ENCODE data around the gene NUDT4. TPM values are rescaled to one million over a fixed set of nuclear protein-coding genes. Genes with fewer than 3 reads are reported as not detected.

Gene NUDT4
- total and polyA plus RNA-seq, 2 of the 13 experiments (the other 11 are each of a cell fraction or from before 2014, with no cell fraction given), result 37.3 to 70.1 TPM

GRCh38 chr12:93335603-93336162 lies 42.0 kb upstream of the NUDT4 start:
- no peaks in the 10 kb centered on the region for H3K9me3 ChIP-seq (ENCODE audit: low read length)
- peaks cover 19% of the 10 kb centered on the region for H3K4me1 ChIP-seq (ENCODE audit: insufficient read depth, low read length)
- H3K4me2 ChIP-seq (ENCODE audit: low read depth, low read length), result peak overlapping the region; percentile 26
- ATAC-seq (no peak), FAIRE-seq (no peak), DNase-seq (ENCODE audit: low spot score) (no peak)
- no peaks in the 10 kb centered on the region for H4K20me1 ChIP-seq (ENCODE audit: insufficient read depth, low read length)
- H3K36me3 ChIP-seq (replicated peaks in 1 of 2; ENCODE audit: control insufficient read depth in 1 of 2, insufficient read depth in 2 of 2, low read length in 2 of 2), result no peaks in the 10 kb centered on the region
- in situ Hi-C loops (cut with HindIII; ENCODE audit: extremely low pct_ligation_motif_present, low pct_unique_long_range_greater_than_20kb) (no loop called here), intact Hi-C loops (cut with micrococcal nuclease; ENCODE audit: unreplicated experiment) (no loop called here)
- TF ChIP-seq ZNF574 (CRISPR knock-in tag; IDR thresholded peaks at IDR 0.05) (no peak), KDM1A (CRISPR knock-in tag; IDR thresholded peaks at IDR 0.05) (no peak), GMEB1 (CRISPR knock-in tag; IDR thresholded peaks at IDR 0.05; ENCODE audit: borderline replicate concordance) (no peak), TRIM22 (IDR thresholded peaks at IDR 0.05) (no peak), NFIB (CRISPR knock-in tag; IDR thresholded peaks at IDR 0.05; ENCODE audit: borderline replicate concordance) (no peak), NFKB2 (CRISPR knock-in tag; IDR thresholded peaks at IDR 0.05; ENCODE audit: borderline replicate concordance) (no peak), KLF9 (CRISPR knock-in tag; IDR thresholded peaks at IDR 0.05; ENCODE audit: low read depth) (no peak)
- H3K9ac ChIP-seq (ENCODE audit: insufficient read depth, low read depth, low read length), result 0 out of 2 replicates have a peak overlapping the region, but pooled peaks have one; percentile 4
- WGBS (ENCODE audit: low lambda C conversion rate), result 91% methylated on average over 9 of the region's 9 CpGs
- H3K79me2 ChIP-seq (ENCODE audit: insufficient read depth, low read length), result no peaks in the 10 kb centered on the region
- no peak overlapping the region for H3K27ac ChIP-seq (ENCODE audit: extremely low read length, insufficient read depth, low read length)
- BruUV-seq (replicated peaks), result TSS peak; percentile 83
- H3K27me3 ChIP-seq (ENCODE audit: control insufficient read depth in 1 of 2, insufficient read depth in 2 of 2, low read length in 2 of 2), result no peaks in the 10 kb centered on the region
- H3K4me3 ChIP-seq (replicated peaks in 1 of 3; ENCODE audit: insufficient read depth in 1 of 3, low read depth in 2 of 3, low read length in 3 of 3), result no peak overlapping the region
- ChIA-PET CTCF (ENCODE audit: low intra/inter-chr PET ratio, low total read pairs) (no interaction called here), POLR2A (no interaction called here)
- no peak overlapping the region for H2AFZ ChIP-seq (ENCODE audit: low read length)

Measured in HepG2 (cell line).